Choroid plexus epithelial cell (primary cell): ENCODE measurements around the gene PPARA.
A peak's percentile ranks its signal among the peaks of the same experiment; 100 is the strongest.

Experiments
- DNase-seq: peaks from one replicate; pipeline ENCODE4 v3.0.0-alpha.2; 2010; ENCODE audit warnings: low read depth
- H3K4me3 ChIP-seq: 2 replicates; pipeline ENCODE4 v1.5.1; 2011; ENCODE audit warnings: low read depth, mild to moderate bottlenecking, control low read depth, low read length, moderate library complexity
- CTCF ChIP-seq: conservative IDR thresholded peaks from 2 replicates; pipeline ENCODE4 v1.5.1; 2011; ENCODE audit warnings: low read depth, mild to moderate bottlenecking, control low read depth, inconsistent platforms, low read length, moderate library complexity

PPARA gene

GRCh38 chr22:46267431-46268279 is 117.3 kb downstream of the PPARA start, which contains the start of gene TTC38:
Gene TTC38 (plus strand): TSS chr22:46268008. CDS start chr22:46268040, 32 bp downstream.
- peak within 1 kb of the TSS; percentile 85 for H3K4me3 ChIP-seq
- TF ChIP-seq CTCF, result no peak
- DNase-seq, result peak; percentile 75

- no peak overlapping the region for H3K4me3 ChIP-seq
- no peak for DNase-seq
- no peak for TF ChIP-seq CTCF
These were observed 119.2 kb downstream of the PPARA start for GRCh38 chr22:46269564-46269963.

GRCh38 chr22:46272196-46272595 is 121.9 kb downstream of the PPARA start:
- TF ChIP-seq CTCF, result no peak
- no peak for DNase-seq
- no peak overlapping the region for H3K4me3 ChIP-seq

- TF ChIP-seq CTCF, result no peak
- no peak for DNase-seq
- H3K4me3 ChIP-seq, result no peak overlapping the region
These were observed 122.6 kb downstream of the PPARA start for GRCh38 chr22:46272762-46273431.

- H3K4me3 ChIP-seq, result no peak overlapping the region
- DNase-seq, result no peak
- TF ChIP-seq CTCF, result no peak
These were observed 123.3 kb downstream of the PPARA start for GRCh38 chr22:46273432-46274148.

GRCh38 chr22:46274381-46274780 is 124.1 kb downstream of the PPARA start:
- no peak for TF ChIP-seq CTCF
- no peak overlapping the region for H3K4me3 ChIP-seq
- DNase-seq, result no peak
